Natural killer cell (primary cell): ENCODE measurements around the gene PID1. TPM values are rescaled to one million over a fixed set of nuclear protein-coding genes. Genes with fewer than 3 reads are reported as not detected.

Experiments used
- ATAC-seq, 3 donors: fragments of 150-1000 bp in 2 of 3; fragments of 200-7000 bp in 1 of 3; cut with Tn5 transposase; 1 replicate in 1 of 3; 2 replicates in 2 of 3; pipeline ENCODE4 v1.10.0; 2021; ENCODE audit warnings: mild to moderate bottlenecking in 2 of 3, moderate library complexity in 2 of 3
- DNase-seq, 2 donors: peaks; one replicate each; pipeline versions ENCODE4 v3.0.0 to v3.0.0-alpha.2; 2013 to 2021; ENCODE audit warnings: mixed read lengths in 1 of 2
- H3K27ac ChIP-seq: one replicate; pipeline ENCODE4 v1.5.1; 2013; ENCODE audit warnings: mild to moderate bottlenecking, low read length
- H3K27me3 ChIP-seq: one replicate; pipeline ENCODE4 v1.6.1; 2013; ENCODE audit warnings: low read length; ENCODE audit not compliant: control insufficient read depth, insufficient read depth
- H3K36me3 ChIP-seq: one replicate; pipeline ENCODE4 v1.6.1; 2013; ENCODE audit warnings: low read length; ENCODE audit not compliant: control insufficient read depth, insufficient read depth
- H3K4me1 ChIP-seq: one replicate; pipeline ENCODE4 v1.6.1; 2013; ENCODE audit warnings: low read length; ENCODE audit not compliant: control insufficient read depth, insufficient read depth
- H3K4me3 ChIP-seq: one replicate; pipeline ENCODE4 v1.5.1; 2013; ENCODE audit warnings: low read length
- H3K9me3 ChIP-seq: one replicate; pipeline ENCODE4 v1.6.1; 2013; ENCODE audit warnings: low read length; ENCODE audit not compliant: control insufficient read depth, insufficient read depth
- H3K27ac Mint-ChIP-seq, 2 donors: one replicate each; pipeline ENCODE4 v1.8.0; 2022; ENCODE audit warnings: mild to moderate bottlenecking in 2 of 2, mixed read lengths in 2 of 2, moderate library complexity in 1 of 2
- H3K27me3 Mint-ChIP-seq, 2 donors: one replicate each; pipeline ENCODE4 v1.8.0; 2022; ENCODE audit warnings: low read depth in 2 of 2, mixed read lengths in 2 of 2
- H3K36me3 Mint-ChIP-seq: one replicate; pipeline ENCODE4 v1.8.0; 2022; ENCODE audit warnings: mixed read lengths
- H3K4me1 Mint-ChIP-seq, 2 donors: one replicate each; pipeline ENCODE4 v1.8.0; 2022; ENCODE audit warnings: mixed read lengths in 2 of 2
- H3K4me3 Mint-ChIP-seq: one replicate; pipeline ENCODE4 v1.8.0; 2022; ENCODE audit warnings: mild to moderate bottlenecking, moderate library complexity, mixed read lengths
- H3K9me3 Mint-ChIP-seq, 2 donors: one replicate each; pipeline ENCODE4 v1.8.0; 2022; ENCODE audit warnings: mixed read lengths in 2 of 2
- WGBS: methylation state at CpG from one replicate; pipeline ENCODE4 v1.1.7; 2013; ENCODE audit warnings: missing lambda C conversion rate; ENCODE audit not compliant: insufficient coverage; 5-methylcytosine and 5-hydroxymethylcytosine counted together
- intact Hi-C: fragments of 100-400 bp; cut with micrococcal nuclease; formaldehyde crosslinking; loops from one replicate; pipeline ENCODE4 v1.14.2; 2022
- total RNA-seq, 4 donors: library from RNA; stranded (reverse); fragments of 120-200 nt in 1 of 4; gene quantifications; one replicate each; pipeline versions ENCODE4 v1.2.3 to v1.2.4, GENCODE V29; 2013 to 2022
- TF ChIP-seq, protein P1 (sequence below): fragments of 200-600 bp; IDR thresholded peaks from one replicate; pipeline ENCODE4 v1.8.0; 2022; ENCODE audit warnings: antibody characterized with exemption

The PID1 gene
- total RNA-seq, 3 donors from 2014 or later (not counting 1 experiment from before 2014, with no cell fraction given), result 0.56 to 3.0 (median 1.0) TPM

DNA sequence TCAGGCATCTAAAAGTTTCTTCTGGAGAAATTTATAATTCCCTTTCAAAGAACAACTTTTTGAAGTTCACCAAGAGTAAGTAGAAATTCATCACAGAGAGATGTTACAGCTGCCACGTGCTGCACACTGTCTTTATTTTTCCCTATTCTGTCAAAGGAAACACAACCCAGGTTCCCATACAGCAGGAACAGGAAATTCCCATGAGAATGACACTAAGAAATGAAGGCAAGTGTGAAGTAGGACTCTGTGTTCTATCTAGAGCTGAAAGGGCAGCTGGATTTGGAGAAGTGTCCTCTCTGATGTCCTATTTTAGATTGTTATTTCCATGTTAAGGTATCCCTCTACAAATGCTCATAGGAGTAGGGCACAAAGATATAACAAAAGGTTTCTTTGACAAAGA lies 58.8 kb downstream of the PID1 start:
- Mint-ChIP-seq H3K36me3 (no peaks in the 10 kb centered on the region), H3K9me3 (peaks cover 2 to 7% of the 10 kb centered on the region in 2 donors), H3K4me1 (no peaks in the 10 kb centered on the region), H3K27ac (no peak overlapping the region), H3K4me3 (no peak overlapping the region), H3K27me3 (no peaks in the 10 kb centered on the region)
- WGBS, result 0% methylated on average over 1 of the region's 1 CpG
- no peaks in the 10 kb centered on the region for H3K4me1 ChIP-seq
- no peak overlapping the region for H3K4me3 ChIP-seq
- intact Hi-C loops, result no loop called here
- no peak for DNase-seq
- no peaks in the 10 kb centered on the region for H3K36me3 ChIP-seq
- TF ChIP-seq, protein P1, sequence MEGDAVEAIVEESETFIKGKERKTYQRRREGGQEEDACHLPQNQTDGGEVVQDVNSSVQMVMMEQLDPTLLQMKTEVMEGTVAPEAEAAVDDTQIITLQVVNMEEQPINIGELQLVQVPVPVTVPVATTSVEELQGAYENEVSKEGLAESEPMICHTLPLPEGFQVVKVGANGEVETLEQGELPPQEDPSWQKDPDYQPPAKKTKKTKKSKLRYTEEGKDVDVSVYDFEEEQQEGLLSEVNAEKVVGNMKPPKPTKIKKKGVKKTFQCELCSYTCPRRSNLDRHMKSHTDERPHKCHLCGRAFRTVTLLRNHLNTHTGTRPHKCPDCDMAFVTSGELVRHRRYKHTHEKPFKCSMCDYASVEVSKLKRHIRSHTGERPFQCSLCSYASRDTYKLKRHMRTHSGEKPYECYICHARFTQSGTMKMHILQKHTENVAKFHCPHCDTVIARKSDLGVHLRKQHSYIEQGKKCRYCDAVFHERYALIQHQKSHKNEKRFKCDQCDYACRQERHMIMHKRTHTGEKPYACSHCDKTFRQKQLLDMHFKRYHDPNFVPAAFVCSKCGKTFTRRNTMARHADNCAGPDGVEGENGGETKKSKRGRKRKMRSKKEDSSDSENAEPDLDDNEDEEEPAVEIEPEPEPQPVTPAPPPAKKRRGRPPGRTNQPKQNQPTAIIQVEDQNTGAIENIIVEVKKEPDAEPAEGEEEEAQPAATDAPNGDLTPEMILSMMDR, result no peak
- no peaks in the 10 kb centered on the region for H3K27me3 ChIP-seq
- no peak for ATAC-seq
- H3K9me3 ChIP-seq, result peaks cover 6% of the 10 kb centered on the region
- no peak overlapping the region for H3K27ac ChIP-seq

DNA sequence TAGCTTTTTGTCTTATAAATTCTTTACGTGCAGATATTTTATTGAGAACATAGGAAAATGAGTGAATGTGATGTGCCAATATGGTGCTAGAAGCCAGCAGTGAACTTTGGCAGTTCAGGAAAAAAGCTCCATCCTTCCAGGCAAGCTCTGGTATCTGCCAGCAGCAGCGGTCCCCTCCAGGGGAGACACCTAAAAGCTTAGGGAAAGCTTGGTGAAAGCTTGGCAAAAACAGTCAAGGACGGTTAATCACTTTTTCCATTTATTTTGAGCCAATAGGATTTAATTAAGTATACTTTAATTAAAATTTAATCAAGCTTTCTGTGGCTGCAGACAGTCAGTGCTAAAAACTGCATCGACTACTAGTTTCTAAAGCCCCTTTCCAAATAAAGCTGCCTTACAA lies 60.4 kb downstream of the PID1 start:
- Histone ChIP-seq H3K4me3 (no peak overlapping the region), H3K27me3 (no peaks in the 10 kb centered on the region), H3K4me1 (no peaks in the 10 kb centered on the region), H3K36me3 (no peaks in the 10 kb centered on the region), H3K9me3 (peaks cover 6% of the 10 kb centered on the region), H3K27ac (no peak overlapping the region)
- intact Hi-C loops, result no loop called here
- 100% methylated on average over 3 of the region's 4 CpGs for WGBS
- no peaks in the 10 kb centered on the region for H3K4me1 Mint-ChIP-seq
- H3K27me3 Mint-ChIP-seq, result no peaks in the 10 kb centered on the region
- H3K27ac Mint-ChIP-seq, result no peak overlapping the region
- peaks cover 5 to 7% of the 10 kb centered on the region in 2 donors for H3K9me3 Mint-ChIP-seq
- no peak for ATAC-seq
- H3K36me3 Mint-ChIP-seq, result no peaks in the 10 kb centered on the region
- DNase-seq, result no peak
- H3K4me3 Mint-ChIP-seq, result no peak overlapping the region
- TF ChIP-seq, protein P1, result no peak

DNA sequence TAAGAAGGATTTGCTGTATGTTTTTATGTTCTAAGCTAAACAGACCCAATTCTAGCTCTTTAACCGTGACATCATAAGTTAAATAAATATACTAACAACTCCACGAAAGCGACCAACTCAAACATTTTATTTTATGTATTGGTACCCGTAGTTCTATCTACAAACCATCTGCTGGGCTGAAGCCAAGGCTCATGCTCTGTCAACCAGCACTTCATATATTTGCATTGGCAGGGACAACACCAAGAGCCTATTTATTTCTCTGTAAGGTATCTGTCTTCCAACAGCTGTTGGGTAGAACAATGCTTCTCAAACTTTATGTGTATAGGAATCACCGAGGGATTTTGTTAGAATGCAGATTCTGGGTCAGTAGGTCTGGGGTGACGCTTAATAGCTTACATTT lies 64.5 kb downstream of the PID1 start:
- Mint-ChIP-seq H3K4me3 (no peak overlapping the region), H3K27ac (no peak overlapping the region), H3K27me3 (no peaks in the 10 kb centered on the region), H3K36me3 (no peaks in the 10 kb centered on the region), H3K4me1 (no peaks in the 10 kb centered on the region), H3K9me3 (peaks cover 8 to 9% of the 10 kb centered on the region in 2 donors)
- ATAC-seq, result no peak
- DNase-seq, result no peak
- intact Hi-C loops, result no loop called here
- H3K4me1 ChIP-seq, result no peaks in the 10 kb centered on the region
- peaks cover 6% of the 10 kb centered on the region for H3K9me3 ChIP-seq
- WGBS, result 76% methylated on average over 6 of the region's 6 CpGs
- H3K27ac ChIP-seq, result no peak overlapping the region
- no peaks in the 10 kb centered on the region for H3K27me3 ChIP-seq
- no peak overlapping the region for H3K4me3 ChIP-seq
- TF ChIP-seq, protein P1, result no peak
- H3K36me3 ChIP-seq, result no peaks in the 10 kb centered on the region

DNA sequence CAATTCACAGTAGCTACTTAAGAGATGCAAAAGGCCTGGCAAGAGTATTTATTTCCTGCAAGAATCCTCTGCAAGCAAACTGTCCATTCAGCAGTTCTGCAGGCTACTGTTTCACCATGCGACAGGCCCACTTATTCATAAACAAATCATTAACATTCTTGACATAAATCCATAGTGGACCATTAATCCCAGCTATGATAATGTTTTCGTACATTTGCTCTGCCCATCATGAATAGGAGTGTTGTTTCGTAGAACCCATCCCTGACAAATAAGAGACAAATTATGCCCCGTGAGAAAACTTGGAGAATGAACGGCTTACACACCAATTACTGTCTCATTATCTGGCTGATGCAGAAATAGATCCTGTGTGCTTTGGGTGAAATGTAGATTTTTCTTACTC lies 65.4 kb downstream of the PID1 start:
- H3K27me3 Mint-ChIP-seq, result no peaks in the 10 kb centered on the region
- ATAC-seq (no peak), DNase-seq (no peak)
- H3K36me3 ChIP-seq, result no peaks in the 10 kb centered on the region
- TF ChIP-seq, protein P1, result no peak
- peaks cover 6% of the 10 kb centered on the region for H3K9me3 ChIP-seq
- H3K9me3 Mint-ChIP-seq, result peaks cover 8 to 9% of the 10 kb centered on the region in 2 donors
- H3K36me3 Mint-ChIP-seq, result no peaks in the 10 kb centered on the region
- H3K4me1 Mint-ChIP-seq, result no peaks in the 10 kb centered on the region
- no peak overlapping the region for H3K4me3 ChIP-seq
- intact Hi-C loops, result no loop called here
- no peak overlapping the region for H3K4me3 Mint-ChIP-seq
- no peaks in the 10 kb centered on the region for H3K4me1 ChIP-seq
- 92% methylated on average over 3 of the region's 5 CpGs for WGBS
- H3K27me3 ChIP-seq, result no peaks in the 10 kb centered on the region
- no peak overlapping the region for H3K27ac ChIP-seq
- H3K27ac Mint-ChIP-seq, result no peak overlapping the region
